NB4 (cell line): Measurements from ENCODE around the gene ZNF628.
"Not testable (repeated sequence)": the region's sequence is repeated elsewhere in the genome, so short reads cannot be mapped to it uniquely, and the experiment has no call there.

ENCODE experiments used
- CTCF ChIP-seq: IDR thresholded peaks from one replicate; pipeline ENCODE4 v1.5.1; 2012; ENCODE audit warnings: low read depth, low read length
- POLR2A ChIP-seq: IDR thresholded peaks from 2 replicates; pipeline ENCODE4 v1.6.1; 2011; ENCODE audit warnings: mild to moderate bottlenecking; ENCODE audit not compliant: insufficient read length; ENCODE audit errors: extremely low read depth

- TF ChIP-seq CTCF, POLR2A: not testable (repeated sequence)
Measured at GRCh38 chr19:55496820-55497219, 20.4 kb downstream of the ZNF628 start.
